Measurements from ENCODE around the gene SH3PXD2A.

Gene SH3PXD2A

DNA sequence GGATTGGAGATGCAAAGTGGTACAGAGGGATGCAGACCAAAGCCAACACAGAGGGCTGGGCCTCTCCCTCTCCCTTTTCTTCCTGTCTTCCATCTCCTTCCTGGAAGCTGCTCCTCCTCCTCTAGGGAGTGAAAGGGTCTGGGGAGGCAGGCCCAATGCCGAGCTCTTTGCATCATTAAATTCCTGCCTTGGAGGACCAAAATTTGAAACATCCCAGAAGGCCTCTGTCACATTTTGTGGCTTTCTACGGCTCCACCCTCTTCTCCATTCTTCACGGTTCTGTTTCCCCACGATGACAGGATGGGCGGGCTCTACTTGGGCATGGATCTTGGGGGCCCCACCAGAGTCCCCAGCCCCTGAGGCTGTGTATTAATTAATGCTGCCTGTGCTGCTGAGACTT lies 285.5 kb downstream of the SH3PXD2A start:
- DNase-seq, result no peak

DNA sequence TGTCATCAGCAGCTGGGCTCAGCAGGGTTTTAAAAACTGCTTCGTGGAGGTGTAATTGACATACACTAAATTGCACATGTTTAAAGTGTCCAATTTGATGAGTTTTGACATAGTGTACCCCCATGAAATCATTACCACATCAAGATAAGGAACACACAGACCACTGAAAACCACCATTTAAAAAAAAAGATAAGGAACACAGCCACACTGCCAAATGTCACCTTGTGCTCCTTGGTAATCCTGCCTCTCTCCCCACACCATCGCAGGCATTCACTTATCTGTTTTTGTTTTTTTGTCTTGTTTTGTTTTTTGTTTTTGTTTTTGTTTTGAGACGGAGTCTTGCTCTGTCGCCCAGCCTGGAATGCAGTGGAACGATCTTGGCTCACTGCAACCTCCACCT lies 286.9 kb downstream of the SH3PXD2A start:
- DNase-seq, result no peak

DNA sequence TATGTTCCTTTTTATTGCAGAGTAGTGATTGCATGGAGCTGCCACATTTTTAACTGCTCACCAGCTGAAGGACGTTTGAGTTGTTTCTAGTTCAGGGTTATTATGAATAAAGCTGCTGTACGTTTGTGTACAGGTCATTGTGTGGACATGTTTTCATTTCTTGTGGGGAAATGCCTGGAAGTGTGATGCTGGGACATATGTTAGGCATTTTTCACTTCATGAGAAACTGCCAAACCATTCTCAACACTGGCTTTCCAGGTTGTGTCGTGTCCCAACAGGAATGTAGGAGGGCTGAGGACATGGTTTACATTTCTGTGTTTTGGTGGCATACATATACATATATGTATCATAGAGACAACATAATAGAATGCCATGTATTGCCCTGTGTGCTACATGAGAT lies 288.8 kb downstream of the SH3PXD2A start:
- DNase-seq, result no peak

DNA sequence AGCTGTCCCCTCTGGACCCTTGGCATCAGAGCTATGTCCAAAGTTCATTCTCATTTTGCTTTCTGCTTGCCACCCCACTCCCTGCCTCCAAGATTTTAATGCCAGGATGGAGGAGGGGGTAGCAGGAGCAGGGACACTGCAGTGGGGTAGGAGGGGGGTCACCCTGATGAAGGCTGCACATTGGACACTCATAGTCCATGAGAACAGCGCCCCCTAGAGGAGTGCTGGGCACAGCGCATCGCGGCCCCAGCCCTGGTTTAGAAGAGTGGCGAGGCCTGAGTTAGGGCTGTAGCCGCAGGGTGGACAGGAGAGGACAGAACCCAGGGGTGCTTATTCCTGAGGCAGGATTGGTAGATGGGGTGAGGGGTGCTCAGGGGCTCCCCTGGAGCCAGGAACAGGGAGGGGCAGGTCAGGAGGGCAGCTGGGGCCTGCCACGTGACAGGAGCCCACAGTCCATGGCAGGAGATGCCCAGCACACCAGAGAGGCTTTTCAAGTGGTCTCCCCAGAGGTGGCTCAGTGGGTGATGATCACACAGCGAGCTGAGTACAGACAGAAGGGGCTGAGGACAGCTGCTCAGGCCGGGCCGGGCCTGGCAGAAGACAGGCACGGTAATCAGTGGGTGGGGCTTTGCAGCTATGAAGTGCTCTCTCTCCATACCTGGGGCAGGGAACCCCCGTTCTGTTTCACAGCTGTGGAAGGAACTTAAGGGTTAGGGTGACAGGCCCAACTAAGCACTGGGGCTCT lies 290.4 kb downstream of the SH3PXD2A start:
- DNase-seq, result no peak

DNA sequence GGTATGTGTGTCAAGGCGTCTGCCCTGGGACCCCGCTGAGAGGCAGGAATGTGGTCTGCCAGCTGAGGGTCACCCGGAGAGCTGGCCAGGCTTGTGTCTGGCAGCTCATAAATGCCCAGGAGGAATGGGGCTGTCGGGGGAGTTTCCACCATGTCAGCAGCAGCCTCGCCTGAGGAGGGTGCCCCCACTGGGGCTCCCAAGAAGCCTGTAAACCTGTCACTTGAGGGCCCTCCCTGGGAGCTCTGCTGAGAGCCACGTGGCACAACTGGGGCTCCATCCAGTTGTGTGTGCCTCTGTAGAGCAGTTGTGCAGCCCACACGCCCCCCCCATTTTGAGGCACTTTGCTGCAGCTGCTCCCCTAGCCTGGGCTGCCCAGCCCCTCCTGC lies 291.3 kb downstream of the SH3PXD2A start:
- DNase-seq, result peak in 1 of 56 donors; percentile 11

DNA sequence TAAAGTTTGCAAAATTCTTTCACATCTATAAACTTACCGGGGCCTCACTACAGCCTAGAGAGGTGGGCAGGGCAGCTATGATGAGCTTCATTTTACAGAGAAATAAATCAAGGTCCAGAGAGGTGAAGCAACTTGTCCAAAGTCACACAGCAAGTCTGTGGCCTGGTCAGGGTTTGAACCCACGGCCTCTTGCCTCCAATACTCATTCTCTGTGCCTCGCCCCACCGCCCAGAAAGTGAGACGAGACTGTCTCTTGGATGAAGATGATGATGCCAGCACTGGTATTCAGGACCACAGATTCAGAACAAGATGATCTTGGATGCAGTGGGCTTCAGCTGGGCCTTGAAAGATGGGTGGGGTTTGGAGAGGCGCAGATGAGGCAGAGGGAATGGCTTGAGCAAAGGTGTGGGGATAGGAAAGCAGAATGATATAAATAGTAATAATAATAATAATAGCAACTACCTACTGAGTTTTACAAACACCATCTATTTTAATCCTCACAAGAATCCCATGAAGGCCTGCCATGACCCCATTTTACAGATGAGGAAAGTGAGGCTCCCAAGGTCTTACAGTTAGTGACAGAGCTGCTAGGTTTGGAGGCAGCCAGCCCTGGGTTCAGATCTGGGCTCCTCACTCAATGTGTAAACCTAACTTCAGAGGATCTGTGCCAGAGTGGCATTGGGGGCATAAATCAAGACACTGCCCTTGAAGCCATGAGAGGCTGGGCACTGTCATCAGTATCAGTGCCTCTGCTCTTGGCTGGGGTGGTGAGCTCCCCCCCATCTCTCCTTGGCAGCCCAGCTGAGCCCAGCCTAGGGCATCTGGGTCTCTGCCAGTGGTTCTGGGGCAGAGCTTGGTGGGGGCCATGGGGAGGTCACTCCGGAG lies 291.9 kb downstream of the SH3PXD2A start:
- DNase-seq, result no peak

DNA sequence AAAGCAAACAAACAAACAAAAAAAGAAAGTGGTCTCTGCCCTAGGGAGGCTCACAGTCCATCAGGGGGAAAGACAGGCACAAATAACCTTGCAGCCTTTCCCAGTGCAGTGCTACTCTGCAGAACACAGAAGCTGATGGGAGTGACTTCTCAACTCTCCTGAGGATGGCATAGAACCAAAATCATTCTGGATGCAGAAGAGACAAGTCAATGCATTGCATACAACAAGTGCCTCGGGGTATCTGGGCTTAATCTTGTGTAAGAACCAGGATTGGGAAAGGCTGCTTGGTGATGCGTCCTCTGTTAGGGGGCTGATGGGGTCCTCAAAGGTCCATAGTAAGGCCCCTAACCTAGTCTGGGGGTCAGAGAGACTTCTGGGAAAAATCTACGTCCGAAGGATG lies 293.0 kb downstream of the SH3PXD2A start:
- DNase-seq, result no peak

DNA sequence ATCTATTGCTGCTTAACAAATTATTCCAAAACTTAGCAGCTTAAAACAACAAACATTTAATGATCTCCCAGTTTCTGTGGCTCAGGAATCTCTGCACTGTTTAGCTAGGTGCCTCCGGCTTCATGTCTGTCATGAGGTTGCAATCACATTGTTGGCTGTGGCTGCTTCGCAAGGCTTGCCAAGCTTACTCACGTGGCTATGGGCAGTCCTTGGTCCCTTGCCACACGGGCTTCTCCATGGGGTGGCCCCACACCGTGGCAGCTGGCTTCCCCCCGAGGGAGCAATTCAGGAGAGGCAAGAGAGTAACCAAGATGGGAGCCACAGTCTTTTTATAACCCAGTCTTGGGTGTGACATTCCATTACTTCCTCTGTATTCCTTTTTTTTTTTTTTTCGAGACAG lies 294.5 kb downstream of the SH3PXD2A start:
- DNase-seq, result no peak

DNA sequence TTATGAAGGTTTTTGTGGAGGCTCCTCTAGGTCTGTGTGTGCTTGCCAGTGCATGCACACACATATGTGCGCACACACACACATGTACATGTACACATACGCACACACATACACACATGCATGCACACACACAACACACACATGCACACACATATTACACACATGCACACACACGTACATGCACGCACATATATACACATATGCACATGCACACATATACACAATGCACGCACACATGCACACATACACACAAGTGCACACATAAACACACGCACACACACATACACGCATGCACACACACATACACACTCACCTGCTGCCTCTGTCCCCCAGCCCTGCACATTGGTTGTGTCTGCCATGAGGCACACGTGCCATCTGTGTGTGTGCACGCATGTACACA lies 295.6 kb downstream of the SH3PXD2A start:
- DNase-seq, result no peak

DNA sequence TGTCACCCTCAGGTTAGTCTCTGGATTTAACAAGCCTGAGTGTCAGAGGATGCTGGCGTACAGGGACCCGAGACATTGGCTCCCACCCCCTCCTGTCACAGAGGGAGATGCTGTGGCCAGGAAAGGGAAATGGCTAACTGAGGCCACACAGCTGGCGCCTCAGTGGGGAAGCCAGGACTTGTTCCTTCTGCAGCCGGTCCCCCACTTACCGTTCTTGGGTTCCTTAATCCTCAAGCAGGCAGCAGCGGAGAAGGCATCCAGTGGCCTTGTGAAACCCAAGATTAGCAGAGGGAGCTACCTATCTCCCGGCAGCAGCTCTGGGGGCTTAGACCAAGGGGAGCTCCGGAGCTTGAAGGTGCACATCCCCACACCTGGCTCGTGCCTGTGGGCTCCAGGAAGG lies 296.5 kb downstream of the SH3PXD2A start:
- no peak for DNase-seq

DNA sequence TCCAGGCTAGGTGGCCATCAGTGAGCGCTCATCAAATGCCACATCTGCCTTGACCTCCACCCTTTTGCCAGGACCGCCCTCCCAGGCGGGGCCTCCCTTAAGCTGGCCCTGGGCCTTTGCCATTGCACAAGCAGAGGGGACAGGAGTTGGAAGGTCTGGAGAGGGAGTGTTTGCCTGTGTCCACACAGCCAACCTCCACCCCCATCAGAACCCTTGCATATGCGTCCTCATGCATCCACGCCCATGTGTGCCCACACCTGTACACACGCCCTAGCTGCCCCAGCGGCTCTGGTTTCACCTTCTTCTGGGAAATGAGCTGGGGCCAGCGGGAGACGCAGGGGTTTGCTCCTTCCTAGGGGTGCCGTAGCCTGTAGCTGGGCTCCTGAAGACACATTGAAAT lies 297.9 kb downstream of the SH3PXD2A start:
- no peak for DNase-seq

DNA sequence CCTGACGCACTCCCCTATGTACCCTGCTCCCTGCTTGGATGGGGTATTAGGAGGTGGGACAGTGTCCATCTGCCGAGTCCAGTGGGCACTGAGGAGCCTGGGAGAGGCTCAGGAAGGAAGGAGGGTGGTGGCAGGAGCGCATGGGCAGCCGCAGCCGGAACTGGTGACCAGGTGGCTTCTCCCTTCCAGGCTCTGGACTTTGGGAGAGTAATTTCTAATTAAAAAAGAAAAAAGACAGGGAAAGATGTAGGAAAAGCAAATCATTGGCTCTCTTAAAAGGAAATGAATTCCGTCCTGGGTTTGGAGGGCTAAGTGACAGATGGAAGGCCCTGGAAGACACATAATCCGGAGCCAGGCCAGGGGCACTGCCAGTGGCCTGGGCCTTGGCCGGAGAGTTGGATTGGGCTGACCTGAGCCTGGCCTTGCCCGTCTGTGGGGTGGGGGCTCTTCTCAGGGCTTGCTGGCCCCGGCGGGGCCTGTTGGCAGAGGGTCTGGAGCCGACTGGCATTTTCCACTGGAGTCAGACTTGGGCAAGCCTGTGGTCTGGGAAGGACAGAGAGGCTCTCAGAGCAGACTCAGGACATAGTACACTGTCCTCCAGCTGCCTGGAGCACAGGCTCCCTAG lies 298.9 kb downstream of the SH3PXD2A start:
- DNase-seq, result peak in 1 of 56 donors; percentile 20

DNA sequence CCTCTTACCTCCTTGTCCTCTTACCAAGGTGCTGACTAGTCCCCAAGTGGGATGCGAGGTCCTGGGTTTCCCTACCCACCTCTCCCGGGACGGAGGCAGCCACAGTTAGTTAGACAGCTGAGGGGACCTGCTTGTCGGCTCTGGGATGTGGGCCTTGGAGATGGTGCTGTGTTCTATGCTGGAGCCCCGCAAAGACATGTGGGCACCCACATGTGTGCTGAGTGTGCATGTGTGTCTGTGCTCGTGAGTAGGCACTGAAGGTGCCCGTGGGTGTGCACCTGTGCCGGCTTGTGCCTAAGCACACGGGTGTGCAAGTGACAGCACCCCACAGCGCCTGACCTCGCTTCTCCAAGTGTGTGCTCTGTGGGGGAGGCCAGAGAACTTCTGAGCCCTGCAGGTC lies 299.7 kb downstream of the SH3PXD2A start:
- DNase-seq, result peak in 6 of 56 donors; percentile 21 to 36 (median 23)

DNA sequence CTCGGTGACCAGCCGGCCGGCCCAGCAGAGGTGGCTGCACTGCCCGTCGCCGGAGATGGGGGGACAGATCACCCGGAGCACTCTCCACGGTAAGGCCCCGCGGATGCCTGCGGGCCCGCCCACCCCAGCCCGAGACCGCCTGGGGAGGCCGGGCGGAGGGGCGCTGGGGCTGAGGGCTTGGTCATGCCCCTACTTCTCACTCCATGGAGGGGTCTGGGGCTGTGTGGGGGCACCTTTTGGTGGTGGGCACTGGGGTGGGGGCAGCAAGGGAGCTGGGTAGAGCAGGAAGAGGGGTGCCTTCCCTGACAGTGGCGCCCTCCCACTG lies 300.1 kb downstream of the SH3PXD2A start:
- peak in 1 of 56 donors; percentile 44 for DNase-seq

DNA sequence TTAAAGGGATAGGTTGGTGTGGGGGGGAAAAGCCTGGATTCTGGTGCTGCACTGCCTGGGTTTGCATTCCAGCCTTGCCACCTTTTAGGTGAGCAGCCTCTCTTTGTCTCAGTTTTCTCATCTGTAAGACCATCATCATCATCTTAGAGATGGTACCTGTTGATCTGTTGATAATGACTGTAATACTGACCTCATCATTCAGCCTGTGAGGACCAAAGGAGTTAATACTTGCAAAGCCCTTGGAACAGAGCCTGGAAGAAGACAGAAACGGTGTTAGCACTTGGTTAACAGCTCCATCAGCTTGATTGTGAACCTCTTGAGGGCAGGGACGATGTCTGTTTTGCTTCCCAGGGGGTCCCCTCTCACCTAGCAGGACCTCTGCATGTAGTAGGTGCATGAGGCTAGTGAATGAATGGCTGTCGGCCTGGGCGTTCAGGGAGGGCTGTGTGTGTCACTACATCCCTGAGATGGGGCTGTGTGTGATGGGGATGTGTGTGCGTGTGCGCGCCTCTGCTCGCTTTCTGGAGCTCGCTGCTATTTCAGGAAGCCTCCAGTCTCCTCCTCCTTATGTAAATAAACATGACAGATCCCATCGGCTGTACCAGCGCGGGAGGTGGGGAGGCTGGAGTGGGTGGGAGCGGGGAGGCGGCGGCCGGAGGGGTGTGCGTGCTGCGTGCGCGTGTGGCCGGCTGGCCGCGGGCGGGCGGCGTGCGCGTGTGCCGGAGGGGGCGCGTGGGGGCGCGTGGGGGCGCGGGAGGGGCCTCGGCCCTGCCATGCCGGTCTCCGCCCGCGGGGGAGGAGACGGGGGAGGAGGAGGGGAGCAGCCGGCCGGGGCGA lies 300.7 kb downstream of the SH3PXD2A start:
- DNase-seq, result peak in 27 of 56 donors; percentile 16 to 72 (median 34)

DNA sequence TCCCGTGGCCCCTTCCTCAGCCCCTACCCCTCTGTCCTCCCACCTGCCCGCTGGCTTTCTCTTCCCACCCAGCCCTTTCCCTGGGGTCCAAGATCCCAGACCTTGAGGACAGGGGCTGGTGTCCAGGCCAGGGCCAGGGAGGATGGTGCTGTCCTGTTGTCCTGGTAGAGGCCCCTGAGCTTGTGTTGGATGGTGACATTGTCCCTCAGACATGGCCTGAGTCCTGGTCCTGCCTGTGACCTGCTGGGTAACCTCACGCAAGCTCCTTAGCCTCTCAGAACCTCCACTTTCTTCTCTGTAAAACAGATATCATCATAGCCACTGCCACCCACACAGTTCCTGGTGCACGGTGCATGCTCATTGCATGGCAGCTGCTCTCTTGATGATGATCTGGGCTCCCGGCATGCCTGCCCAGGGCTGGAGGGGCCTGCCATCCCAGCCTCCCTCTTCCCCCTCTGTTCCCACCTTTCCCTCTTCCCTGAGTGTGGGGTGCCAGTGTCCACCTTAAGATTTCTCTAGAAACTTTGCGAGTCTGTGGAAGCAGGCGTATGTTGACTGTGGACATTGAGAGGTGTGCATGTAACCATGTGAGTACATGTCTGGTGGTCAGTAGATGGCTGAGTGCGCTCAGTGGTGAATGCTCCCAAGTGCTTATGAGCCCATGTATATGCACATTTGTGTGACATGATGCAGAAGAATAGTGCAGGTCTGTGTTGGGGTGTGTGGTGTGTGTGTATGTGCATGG lies 301.5 kb downstream of the SH3PXD2A start:
- DNase-seq, result peak in 1 of 56 donors; percentile 10

DNA sequence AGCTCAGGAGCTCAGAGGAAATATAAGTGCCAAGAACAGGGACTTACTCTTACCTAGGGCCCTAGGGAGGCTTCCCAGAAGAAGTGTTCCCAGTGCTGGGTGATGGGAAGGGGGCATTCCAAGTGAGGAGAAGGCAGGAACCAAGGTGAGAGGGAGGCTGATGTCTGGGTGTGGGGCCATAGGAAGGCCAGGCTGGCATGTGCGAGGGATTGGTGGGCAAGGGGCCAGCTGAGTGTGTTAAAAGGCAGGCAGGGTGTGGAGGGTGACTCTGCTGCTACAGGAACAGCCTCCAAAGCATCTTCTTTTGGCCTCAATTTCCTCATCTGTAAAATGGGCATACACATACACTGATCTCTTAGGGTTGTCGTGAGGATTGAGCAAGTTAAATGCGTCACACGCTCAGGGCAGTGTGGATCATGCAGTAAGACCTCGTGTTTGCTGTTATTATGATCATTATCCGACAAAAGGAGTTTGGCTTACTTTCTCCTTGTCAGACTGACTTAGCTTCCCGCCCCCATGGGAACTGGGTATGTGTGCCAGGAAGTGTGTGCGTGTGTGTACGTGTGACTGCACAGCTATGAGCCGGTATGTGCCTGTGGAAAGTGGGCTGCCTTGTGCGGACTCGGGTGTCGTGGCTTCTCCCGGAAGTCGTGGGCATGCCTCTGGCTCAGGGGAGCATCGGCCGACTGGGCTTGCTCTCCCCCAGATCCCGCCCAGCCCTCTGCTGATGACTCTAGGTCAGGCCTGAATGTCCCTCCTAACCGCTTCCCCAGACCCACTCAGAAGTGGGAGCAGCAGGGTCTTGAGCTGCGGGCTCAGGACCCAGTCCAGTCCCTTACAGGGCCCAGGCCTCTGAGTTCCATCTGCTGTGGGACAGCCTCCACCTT lies 302.3 kb downstream of the SH3PXD2A start:
- DNase-seq, result peak in 1 of 56 donors; percentile 8

DNA sequence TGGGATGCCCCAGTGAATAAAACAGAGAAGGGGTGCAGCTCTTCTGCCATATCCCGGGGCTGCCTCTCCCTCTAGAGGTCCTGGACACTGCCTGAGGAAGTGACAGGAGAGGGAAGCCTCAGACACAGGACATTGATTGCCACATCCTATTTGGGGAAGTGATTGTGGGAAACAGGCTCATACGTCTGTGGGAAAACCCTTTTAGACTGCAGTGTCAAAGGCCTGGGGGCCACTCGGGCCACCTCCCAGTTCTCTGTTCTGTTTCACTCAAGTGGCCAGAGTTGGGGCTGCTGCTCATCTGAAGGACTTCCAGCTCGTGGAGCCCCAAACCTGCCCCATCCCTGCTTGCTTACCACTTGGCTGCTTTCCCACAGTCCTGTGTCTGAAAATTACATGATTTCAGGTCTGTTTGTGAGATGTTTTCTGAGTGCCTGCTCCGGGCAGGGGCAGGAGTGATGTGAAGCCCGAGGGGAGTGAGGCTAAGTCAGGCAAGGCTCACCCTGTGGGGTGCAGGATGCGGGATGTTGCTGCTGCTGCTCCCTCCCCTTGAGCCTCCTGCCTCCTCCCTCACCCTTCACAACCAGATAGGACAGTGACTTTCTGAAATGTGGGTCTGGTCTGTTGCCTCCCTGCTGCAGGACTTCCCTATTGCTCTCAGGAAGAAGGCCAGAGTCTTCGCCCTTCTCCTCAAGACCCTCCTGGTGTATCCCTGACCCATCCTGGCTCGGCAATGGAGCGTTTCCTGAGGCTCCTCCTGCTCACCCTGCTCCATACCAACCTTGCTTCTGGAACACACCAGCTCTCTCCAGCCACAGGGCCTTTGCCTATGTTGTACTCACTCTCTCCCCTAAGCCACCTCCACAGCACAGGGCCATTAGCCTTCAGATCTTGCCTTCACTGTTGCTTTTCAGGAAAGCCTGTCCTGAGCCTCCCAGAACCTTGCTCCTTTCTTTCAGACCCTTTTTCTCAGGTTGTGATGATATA lies 303.5 kb downstream of the SH3PXD2A start:
- DNase-seq, result no peak
